Keratinocyte (primary cell): ENCODE data around the gene MOB3B. TPM values are rescaled to one million over a fixed set of nuclear protein-coding genes. Genes with fewer than 3 reads are reported as not detected.

Experiments
- DNase-seq: peaks from one replicate; pipeline ENCODE4 v3.0.0-alpha.2; 2011; ENCODE audit warnings: low read depth, missing footprints, low spot score
- FAIRE-seq: peaks from 2 replicates; lab custom pipeline; 2011; peaks lifted over from hg19 to GRCh38; lab: Jason Lieb, UNC
- H2AFZ ChIP-seq: 2 replicates; pipeline ENCODE4 v1.6.0; 2012; ENCODE audit warnings: low read length, control low read depth, inconsistent platforms; ENCODE audit not compliant: control insufficient read depth
- H3K27ac ChIP-seq: 2 replicates; pipeline ENCODE4 v1.5.1; 2011; ENCODE audit warnings: low read length; ENCODE audit not compliant: control insufficient read depth, insufficient read depth
- H3K27me3 ChIP-seq: 3 replicates; pipeline ENCODE4 v1.6.0; 2011; ENCODE audit warnings: low read length; ENCODE audit not compliant: control insufficient read depth, insufficient read depth; ENCODE audit errors: extremely low read depth
- H3K36me3 ChIP-seq, 2 experiments: 2 replicates in 1 of 2; 3 replicates in 1 of 2; pipeline ENCODE4 v1.5.1; 2011; ENCODE audit warnings: low read length in 2 of 2, mild to moderate bottlenecking in 1 of 2; ENCODE audit not compliant: control insufficient read depth in 2 of 2, insufficient read depth in 2 of 2; ENCODE audit errors: extremely low read depth in 1 of 2
- H3K4me1 ChIP-seq: 3 replicates; pipeline ENCODE4 v1.5.1; 2011; ENCODE audit warnings: low read length; ENCODE audit not compliant: control insufficient read depth, insufficient read depth; ENCODE audit errors: extremely low read depth
- H3K4me2 ChIP-seq: 3 replicates; pipeline ENCODE4 v1.6.0; 2011; ENCODE audit warnings: low read depth, low read length; ENCODE audit not compliant: control insufficient read depth, insufficient read depth; ENCODE audit errors: extremely low read depth
- H3K4me3 ChIP-seq, 3 experiments: fragments of 200-600 bp in 1 of 3; sonication (generic) in 1 of 3; 2 replicates in 2 of 3; 3 replicates in 1 of 3; pipeline ENCODE4 v1.5.1; 2011 to 2016; ENCODE audit warnings: low read length in 3 of 3, mild to moderate bottlenecking in 3 of 3, control low read depth in 2 of 3, inconsistent platforms in 1 of 3, low read depth in 1 of 3, mixed read lengths in 1 of 3, mixed run types in 1 of 3, moderate library complexity in 1 of 3; ENCODE audit not compliant: control insufficient read depth in 2 of 3, insufficient read depth in 2 of 3; ENCODE audit errors: extremely low read depth in 1 of 3
- H3K79me2 ChIP-seq: 2 replicates; pipeline ENCODE4 v1.6.0; 2012; ENCODE audit warnings: low read length; ENCODE audit not compliant: control insufficient read depth, insufficient read depth
- H3K9ac ChIP-seq: 3 replicates; pipeline ENCODE4 v1.6.0; 2011; ENCODE audit warnings: low read length; ENCODE audit not compliant: control insufficient read depth, insufficient read depth; ENCODE audit errors: extremely low read depth
- H3K9me1 ChIP-seq: 3 replicates; pipeline ENCODE4 v1.6.0; 2011; ENCODE audit warnings: low read length; ENCODE audit not compliant: control insufficient read depth, insufficient read depth; ENCODE audit errors: extremely low read depth
- H3K9me3 ChIP-seq: 2 replicates; pipeline ENCODE4 v1.5.1; 2012; ENCODE audit warnings: low read depth, low read length; ENCODE audit not compliant: control insufficient read depth
- H4K20me1 ChIP-seq: 3 replicates; pipeline ENCODE4 v1.6.0; 2011; ENCODE audit warnings: low read length; ENCODE audit not compliant: control insufficient read depth, insufficient read depth; ENCODE audit errors: extremely low read depth
- EZH2 ChIP-seq: IDR thresholded peaks from one replicate; pipeline ENCODE4 v1.6.1; 2012; ENCODE audit warnings: inconsistent platforms, mild to moderate bottlenecking, low read length, moderate library complexity
- dilution Hi-C: fragments of 300-500 bp; cut with MboI; formaldehyde crosslinking; loops from one replicate; pipeline ENCODE4 v1.7.0; 2020; ENCODE audit warnings: low sequenced_read_pairs; ENCODE audit not compliant: extremely low pct_ligation_motif_present
- polyA plus RNA-seq, 5 experiments: library from polyadenylated mRNA; depleted of rRNA in 3 of 5; stranded (reverse) in 3 of 5; stranded (forward) in 1 of 5; unstranded in 1 of 5; fragments of >200 nt; gene quantifications; 1 replicate in 1 of 5; 2 replicates in 3 of 5; 3 replicates in 1 of 5; pipeline versions ENCODE4 v1.2.1 to v1.2.3, GENCODE V29; 2011 to 2012; ENCODE audit warnings: missing spikeins in 2 of 5, low read depth in 1 of 5, low replicate concordance in 1 of 5
- TF ChIP-seq, protein P1 (sequence below), 3 experiments: IDR thresholded peaks in 1 of 3; conservative IDR thresholded peaks in 1 of 3; optimal IDR thresholded peaks in 1 of 3; 2 replicates in 2 of 3; 3 replicates in 1 of 3; pipeline versions ENCODE3 to v1.5.1; 2011; ENCODE audit warnings: low read length in 3 of 3, mild to moderate bottlenecking in 3 of 3, moderate library complexity in 2 of 3, control low read depth in 1 of 3, inconsistent platforms in 1 of 3; ENCODE audit not compliant: insufficient read depth in 2 of 3; ENCODE audit errors: extremely low read depth in 1 of 3

MOB3B gene
- polyA plus RNA-seq, 1 donor (not counting 4 experiments of a cell fraction or from before 2014, with no cell fraction given), result 35.3 TPM

DNA sequence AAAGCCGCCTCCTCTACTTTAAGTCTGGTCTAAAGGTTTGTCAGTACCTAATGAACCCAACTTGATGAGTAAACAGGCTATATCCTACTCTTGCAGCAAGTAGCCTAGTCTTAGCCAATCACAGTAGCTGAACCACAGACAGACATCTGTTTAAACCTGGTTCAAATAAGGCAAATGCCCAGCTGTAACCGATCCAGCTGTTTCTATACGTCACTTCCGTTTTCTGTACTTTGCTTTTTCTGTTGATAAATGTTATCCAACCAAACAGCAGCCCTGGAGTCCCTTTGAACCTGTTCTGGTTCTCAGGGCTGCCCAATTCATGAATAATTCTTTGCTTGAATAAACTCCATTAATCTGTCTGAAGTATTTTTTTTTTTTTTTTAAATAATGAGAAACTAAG, 155.8 kb downstream of the MOB3B start:
- Histone ChIP-seq H3K27ac (no peak overlapping the region), H3K79me2 (peaks cover 53% of the 10 kb centered on the region), H3K9me1 (peaks cover 3% of the 10 kb centered on the region), H3K4me2 (no peak overlapping the region), H3K4me1 (peaks cover 45% of the 10 kb centered on the region), H3K9me3 (no peaks in the 10 kb centered on the region), H2AFZ (no peak overlapping the region), H3K36me3 (no peaks in the 10 kb centered on the region), H3K9ac (no peak overlapping the region), H3K27me3 (no peaks in the 10 kb centered on the region), H4K20me1 (peaks cover 7% of the 10 kb centered on the region), H3K4me3 (no peak overlapping the region)
- DNase-seq (no peak), FAIRE-seq (no peak)
- dilution Hi-C loops, result no loop called here
- TF ChIP-seq EZH2, result no peak
- TF ChIP-seq, protein P1, sequence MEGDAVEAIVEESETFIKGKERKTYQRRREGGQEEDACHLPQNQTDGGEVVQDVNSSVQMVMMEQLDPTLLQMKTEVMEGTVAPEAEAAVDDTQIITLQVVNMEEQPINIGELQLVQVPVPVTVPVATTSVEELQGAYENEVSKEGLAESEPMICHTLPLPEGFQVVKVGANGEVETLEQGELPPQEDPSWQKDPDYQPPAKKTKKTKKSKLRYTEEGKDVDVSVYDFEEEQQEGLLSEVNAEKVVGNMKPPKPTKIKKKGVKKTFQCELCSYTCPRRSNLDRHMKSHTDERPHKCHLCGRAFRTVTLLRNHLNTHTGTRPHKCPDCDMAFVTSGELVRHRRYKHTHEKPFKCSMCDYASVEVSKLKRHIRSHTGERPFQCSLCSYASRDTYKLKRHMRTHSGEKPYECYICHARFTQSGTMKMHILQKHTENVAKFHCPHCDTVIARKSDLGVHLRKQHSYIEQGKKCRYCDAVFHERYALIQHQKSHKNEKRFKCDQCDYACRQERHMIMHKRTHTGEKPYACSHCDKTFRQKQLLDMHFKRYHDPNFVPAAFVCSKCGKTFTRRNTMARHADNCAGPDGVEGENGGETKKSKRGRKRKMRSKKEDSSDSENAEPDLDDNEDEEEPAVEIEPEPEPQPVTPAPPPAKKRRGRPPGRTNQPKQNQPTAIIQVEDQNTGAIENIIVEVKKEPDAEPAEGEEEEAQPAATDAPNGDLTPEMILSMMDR (optimal IDR thresholded peaks at IDR 0.05 in 1 of 3, IDR thresholded peaks at IDR 0.05 in 1 of 3, conservative IDR thresholded peaks at IDR 0.05 in 1 of 3; ENCODE audit: extremely low read depth in 1 of 3, insufficient read depth in 2 of 3, low read length in 3 of 3), result no peak

DNA sequence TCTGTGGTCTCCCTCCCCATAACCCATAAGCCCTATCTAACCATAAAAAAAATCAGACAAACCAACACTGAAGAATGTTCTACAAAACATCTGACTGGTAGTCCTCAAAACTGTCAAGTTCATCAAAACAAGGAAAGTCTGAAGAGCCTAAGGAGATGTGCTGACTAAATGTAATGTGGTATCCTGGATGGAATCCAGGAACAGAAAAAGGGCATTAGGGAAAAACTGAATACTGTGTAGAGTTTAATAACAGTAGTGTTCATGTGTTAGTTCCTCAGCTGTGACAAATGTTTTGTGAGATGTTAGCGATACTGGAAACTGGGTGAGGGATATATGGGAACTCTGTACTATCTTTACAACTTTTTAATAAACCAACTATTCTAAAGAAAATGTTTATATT, 157.0 kb downstream of the MOB3B start:
- TF ChIP-seq, protein P1 (optimal IDR thresholded peaks at IDR 0.05 in 1 of 3, IDR thresholded peaks at IDR 0.05 in 1 of 3, conservative IDR thresholded peaks at IDR 0.05 in 1 of 3; ENCODE audit: extremely low read depth in 1 of 3, insufficient read depth in 2 of 3, low read length in 3 of 3), result no peak
- TF ChIP-seq EZH2, result no peak
- H3K9me1 ChIP-seq, result peaks cover 2% of the 10 kb centered on the region
- H3K79me2 ChIP-seq, result peaks cover 53% of the 10 kb centered on the region
- H3K9ac ChIP-seq, result no peak overlapping the region
- H3K36me3 ChIP-seq, result peaks cover 0 to 1% of the 10 kb centered on the region in 2 experiments
- H3K27me3 ChIP-seq, result no peaks in the 10 kb centered on the region
- dilution Hi-C loops, result no loop called here
- H3K4me2 ChIP-seq, result no peak overlapping the region
- H3K9me3 ChIP-seq, result no peaks in the 10 kb centered on the region
- peaks cover 46% of the 10 kb centered on the region for H3K4me1 ChIP-seq
- no peak for DNase-seq
- peaks cover 7% of the 10 kb centered on the region for H4K20me1 ChIP-seq
- H3K27ac ChIP-seq, result no peak overlapping the region
- FAIRE-seq, result no peak
- no peak overlapping the region for H3K4me3 ChIP-seq
- H2AFZ ChIP-seq, result no peak overlapping the region
